HK-2 (cell line): Measurements from ENCODE around the gene SPAST.
"Not testable (repeated sequence)": the region's sequence is repeated elsewhere in the genome, so short reads cannot be mapped to it uniquely, and the experiment has no call there.

ENCODE experiments used
- DNase-seq: peaks from one replicate; pipeline ENCODE4 v3.0.0-alpha.2; 2018; ENCODE audit not compliant: unreplicated experiment

Gene SPAST

GRCh38 chr2:32124660-32125059 is 61.3 kb downstream of the SPAST start:
- DNase-seq, result no peak

DNA sequence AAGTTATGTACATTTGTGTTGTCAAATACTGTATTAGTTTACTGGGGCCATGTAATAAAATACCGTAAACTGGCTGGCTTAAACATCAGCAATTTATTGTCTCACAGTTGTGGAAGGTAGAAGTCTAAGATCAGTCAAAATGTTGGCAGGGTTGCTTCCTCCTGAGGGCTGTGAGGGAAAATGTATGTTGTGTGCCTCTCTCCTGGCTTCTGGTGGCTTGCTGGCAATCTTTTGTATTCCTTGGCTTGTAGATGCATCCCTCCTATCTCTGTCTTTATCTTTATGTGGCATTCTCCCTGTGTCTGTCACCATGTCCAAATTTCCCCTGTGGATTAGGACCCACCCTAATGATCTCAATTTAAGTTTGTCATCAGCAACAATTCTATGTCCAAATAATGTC is 65.3 kb downstream of the SPAST start:
- DNase-seq, result no peak

DNA sequence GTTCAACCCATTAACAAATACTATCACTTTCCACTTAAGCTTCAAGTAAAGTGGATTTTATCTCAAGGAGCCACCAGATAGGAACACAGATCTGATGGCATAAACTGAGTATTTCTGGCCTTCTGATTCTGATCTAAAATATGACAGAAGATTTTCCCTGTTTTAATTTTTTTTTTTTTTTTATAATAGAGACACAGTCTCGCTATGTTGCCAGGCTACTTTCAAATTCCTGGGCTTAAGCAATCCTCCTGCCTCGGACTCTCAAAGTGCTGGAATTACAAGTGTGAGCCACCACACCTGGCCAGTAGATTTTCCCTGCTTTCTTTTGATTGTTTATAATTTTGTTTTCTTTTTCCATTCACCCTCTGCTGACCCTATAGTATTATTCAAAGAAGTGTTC is 65.7 kb downstream of the SPAST start:
- no peak for DNase-seq

GRCh38 chr2:32135409-32135808 is 72.1 kb downstream of the SPAST start:
- peak; percentile 46 for DNase-seq

- no peak for DNase-seq
Observed at GRCh38 chr2:32136097-32136496, 72.7 kb downstream of the SPAST start.

DNA sequence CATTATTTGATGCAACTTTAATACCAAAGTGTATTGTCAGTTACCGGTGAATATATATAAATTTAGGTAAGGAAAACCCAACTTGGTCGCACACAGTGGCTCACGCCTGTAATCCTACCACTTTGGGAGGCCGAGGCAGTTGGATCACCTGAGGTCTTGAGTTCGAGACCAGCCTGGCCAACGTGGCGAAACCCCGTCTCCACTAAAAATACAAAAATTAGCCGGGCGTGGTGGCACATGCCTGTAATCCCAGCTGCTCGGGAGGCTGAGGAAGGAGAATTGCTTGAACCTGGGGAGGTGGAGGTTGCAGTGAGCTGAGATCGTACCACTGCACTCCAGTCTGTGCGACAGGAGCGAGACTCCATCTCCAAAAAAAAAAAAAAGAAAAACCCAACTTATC is 88.2 kb downstream of the SPAST start:
- DNase-seq, result not testable (repeated sequence)

GRCh38 chr2:32159678-32160077 is 96.3 kb downstream of the SPAST start:
- no peak for DNase-seq

GRCh38 chr2:32161296-32161695 is 97.9 kb downstream of the SPAST start:
- no peak for DNase-seq

GRCh38 chr2:32164254-32164653 is 100.9 kb downstream of the SPAST start:
- not testable (repeated sequence) for DNase-seq

DNA sequence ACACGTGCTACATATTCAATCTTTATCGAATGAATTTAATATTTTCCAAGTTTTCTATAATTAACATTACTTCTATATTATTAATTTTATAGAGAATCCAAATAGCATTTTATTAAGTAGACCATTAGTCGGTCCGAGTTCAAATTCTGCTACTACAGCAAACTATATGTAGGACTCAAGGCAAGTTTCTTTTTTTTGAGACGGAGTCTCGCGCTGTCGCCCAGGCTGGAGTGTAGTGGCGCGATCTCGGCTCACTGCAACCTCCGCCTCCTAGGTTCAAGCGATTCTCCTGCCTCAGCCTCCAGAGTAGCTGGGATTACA is 101.6 kb downstream of the SPAST start:
- not testable (repeated sequence) for DNase-seq

DNA sequence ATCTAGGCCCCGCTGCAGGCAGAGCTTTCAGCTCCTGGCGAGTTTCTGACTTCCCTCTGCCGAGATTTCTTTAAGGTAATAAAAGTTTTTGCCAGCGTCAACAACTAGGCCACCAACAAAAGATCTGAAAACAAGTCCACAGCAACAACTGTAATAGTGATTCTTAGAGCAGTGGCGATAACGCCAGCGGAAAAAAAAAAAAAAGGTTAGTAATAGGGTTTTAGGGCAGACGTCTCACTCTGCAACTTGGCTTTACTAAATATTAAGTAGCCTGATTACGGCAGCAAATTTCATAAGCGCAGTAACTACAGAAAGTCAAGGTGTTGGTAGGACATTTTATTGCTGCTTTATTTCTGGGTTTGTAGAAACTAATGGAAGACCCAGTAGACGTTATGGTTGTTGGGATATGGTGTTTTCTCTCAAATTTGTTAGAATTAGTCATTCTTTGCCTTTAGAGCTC is 102.8 kb downstream of the SPAST start:
- no peak for DNase-seq

- DNase-seq, result no peak
Observed at GRCh38 chr2:32168513-32168912, 105.2 kb downstream of the SPAST start.

GRCh38 chr2:32172870-32173269 is 109.5 kb downstream of the SPAST start:
- DNase-seq, result no peak

GRCh38 chr2:32182667-32183066 is 119.3 kb downstream of the SPAST start:
- DNase-seq, result no peak

GRCh38 chr2:32189011-32189410 is 125.7 kb downstream of the SPAST start:
- DNase-seq, result no peak

GRCh38 chr2:32192418-32192817 is 129.1 kb downstream of the SPAST start:
- DNase-seq, result no peak

- no peak for DNase-seq
Observed at GRCh38 chr2:32200814-32201213, 137.5 kb downstream of the SPAST start.

DNA sequence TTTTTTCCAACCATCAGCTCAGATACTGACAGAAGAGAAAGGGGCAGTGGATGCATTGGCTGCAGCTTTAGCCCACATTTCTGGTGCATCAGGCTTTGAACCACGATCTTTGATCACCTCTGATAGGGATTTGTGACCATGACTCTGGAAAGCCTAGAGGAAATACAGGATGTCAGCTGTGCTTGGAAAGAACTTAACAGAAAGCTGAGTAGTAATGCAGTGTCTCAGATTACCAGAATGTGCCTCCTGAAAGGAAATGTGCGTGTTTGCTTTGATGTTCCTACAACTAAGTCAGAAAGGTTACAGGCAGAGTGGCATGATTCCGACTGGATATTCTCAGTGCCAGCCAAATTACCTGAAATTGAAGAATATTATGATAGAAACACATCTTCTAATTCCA is 140.1 kb downstream of the SPAST start:
- DNase-seq, result not testable (repeated sequence)
